Frontal cortex (tissue), 4 donors: ENCODE results near the gene NUCB1. TPM values are rescaled to one million over a fixed set of nuclear protein-coding genes. Genes with fewer than 3 reads are reported as not detected.

Source experiments
- DNase-seq, 2 donors: peaks; one replicate each; pipeline ENCODE4 v3.0.0; 2012; ENCODE audit warnings: low spot score in 2 of 2
- FAIRE-seq: peaks from 2 replicates; lab custom pipeline; 2012; peaks lifted over from hg19 to GRCh38; lab: Jason Lieb, UNC
- total RNA-seq: library from RNA; depleted of rRNA; stranded (reverse); fragments of >200 nt; gene quantifications from one replicate; pipeline ENCODE4 v1.2.3, GENCODE V29; 2014
- donor health status: control.
- donor health status: control.
- donor health status: control.

NUCB1 gene
- total RNA-seq, 1 donor from 2014 or later, result 39.5 TPM

GRCh38 chr19:48955308-48955958, 55.3 kb downstream of the NUCB1 start:
- no peak for DNase-seq
- FAIRE-seq, result no peak

- DNase-seq, result no peak
- no peak for FAIRE-seq
Observed at GRCh38 chr19:48958006-48958405, 57.9 kb downstream of the NUCB1 start.

- FAIRE-seq, result no peak
- no peak for DNase-seq
Observed at GRCh38 chr19:48959341-48960239, 59.5 kb downstream of the NUCB1 start.

- no peak for FAIRE-seq
- no peak for DNase-seq
Observed at GRCh38 chr19:48961051-48961649, 61.0 kb downstream of the NUCB1 start.

- DNase-seq (no peak), FAIRE-seq (no peak)
Observed at GRCh38 chr19:48961673-48962028, 61.5 kb downstream of the NUCB1 start.

GRCh38 chr19:48962029-48962848, 62.1 kb downstream of the NUCB1 start:
- FAIRE-seq (no peak), DNase-seq (peak in 1 of 2 donors; percentile 30)

- no peak for FAIRE-seq
- DNase-seq, result no peak
Observed at GRCh38 chr19:48962849-48963165, 62.7 kb downstream of the NUCB1 start.

GRCh38 chr19:48963371-48964204, 63.5 kb downstream of the NUCB1 start:
- FAIRE-seq, result no peak
- peak; percentile 83 to 86 for DNase-seq

- DNase-seq, result peak in 1 of 2 donors; percentile 29
Observed at GRCh38 chr19:48964205-48965039, 64.3 kb downstream of the NUCB1 start.

GRCh38 chr19:48965040-48965805, 65.1 kb downstream of the NUCB1 start, which contains the start of gene FTL:
TSS of gene FTL (plus strand) at chr19:48965309. CDS start at chr19:48965508, 199 bp downstream.
- DNase-seq (peak; percentile 96 to 98), FAIRE-seq (peak; percentile 81)

More at GRCh38 chr19:48964205-48965039, 64.3 kb downstream of the NUCB1 start:
- FAIRE-seq, result no peak

- DNase-seq (peak; percentile 72 to 79), FAIRE-seq (no peak)
Observed at GRCh38 chr19:48965806-48966540, 65.9 kb downstream of the NUCB1 start.

GRCh38 chr19:48966541-48967345, 66.6 kb downstream of the NUCB1 start:
- DNase-seq, result no peak
- FAIRE-seq, result no peak

- DNase-seq (no peak), FAIRE-seq (no peak)
Observed at GRCh38 chr19:48967346-48968178, 67.5 kb downstream of the NUCB1 start.

- DNase-seq (no peak), FAIRE-seq (no peak)
Observed at GRCh38 chr19:48968179-48968661, 68.1 kb downstream of the NUCB1 start.

GRCh38 chr19:48968813-48969218, 68.7 kb downstream of the NUCB1 start:
- FAIRE-seq (no peak), DNase-seq (no peak)
